DMS53 (cell line): ENCODE data around the gene ECT2L.

Experiments
- DNase-seq: peaks from one replicate; lab custom pipeline; 2025; lab: John Stamatoyannopoulos, UW

The ECT2L gene

GRCh38 chr6:138862456-138862855, 66.6 kb downstream of the ECT2L start:
- no peak for DNase-seq

DNA sequence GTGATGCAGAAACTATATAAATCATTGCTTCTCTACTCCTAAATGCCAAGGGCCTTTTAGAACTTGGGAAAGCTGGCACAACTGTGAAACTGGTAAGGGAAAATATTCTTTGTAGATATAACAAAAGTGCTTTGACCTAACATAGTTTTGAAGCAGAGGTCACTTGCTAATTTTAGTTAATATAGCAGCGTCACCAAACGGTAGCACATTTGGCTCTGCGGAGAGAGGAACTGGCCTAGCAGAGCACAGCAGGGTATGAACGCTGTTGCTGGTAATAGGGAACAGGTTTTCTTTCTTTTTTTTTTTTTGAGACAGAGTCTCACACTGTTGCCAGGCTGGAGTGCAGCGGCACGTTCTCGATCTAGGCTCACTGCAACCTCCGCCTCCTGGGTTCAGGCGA, 67.4 kb downstream of the ECT2L start:
- no peak for DNase-seq

DNA sequence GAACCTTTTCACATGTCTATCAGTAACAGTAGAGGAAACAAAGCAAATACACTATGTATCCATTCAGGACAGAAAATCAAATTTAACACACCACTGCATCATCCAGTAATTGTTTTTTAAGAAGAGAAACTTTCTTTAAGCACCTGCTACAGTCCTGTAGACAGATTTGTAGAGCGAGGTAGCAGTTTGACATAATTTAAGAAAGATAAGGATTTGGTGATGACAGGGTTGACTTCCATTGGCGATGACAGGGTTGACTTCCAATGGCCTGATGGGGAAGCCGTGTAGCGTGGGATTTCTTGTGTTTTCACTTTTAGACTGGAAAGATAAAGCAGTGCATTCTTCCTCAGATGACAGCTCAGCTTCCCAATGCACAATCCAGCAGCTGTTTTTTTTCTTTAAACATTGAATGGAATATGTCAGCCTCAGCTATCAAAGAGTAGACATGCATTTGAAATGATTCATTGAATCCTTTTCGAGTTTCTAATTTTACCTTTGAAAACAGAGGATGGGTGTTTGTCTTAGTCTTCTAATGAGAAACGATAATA, 68.5 kb downstream of the ECT2L start:
- DNase-seq: no peak

GRCh38 chr6:138865480-138866109, 69.7 kb downstream of the ECT2L start:
- no peak for DNase-seq

DNA sequence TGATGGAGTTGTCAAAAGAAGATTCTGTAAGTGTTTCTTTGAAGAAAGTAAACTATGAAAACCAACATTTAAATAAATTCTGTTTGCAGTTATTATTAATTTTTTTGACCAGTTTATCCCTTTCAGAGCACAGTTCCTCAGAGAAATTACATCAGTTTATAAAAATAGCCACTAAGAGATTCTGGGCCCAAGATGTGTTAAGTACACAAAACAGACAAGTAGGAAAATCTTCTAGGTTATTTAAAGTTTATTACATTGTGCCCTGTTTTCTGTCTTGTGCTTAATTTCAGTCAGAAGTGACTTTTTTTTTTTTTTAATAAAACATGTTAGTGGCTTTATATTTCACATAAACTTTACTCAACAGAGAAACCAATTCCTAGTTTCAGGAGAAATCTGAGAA, 72.3 kb downstream of the ECT2L start:
- no peak for DNase-seq

- no peak for DNase-seq
Measured at GRCh38 chr6:138869398-138869797, 73.5 kb downstream of the ECT2L start.

DNA sequence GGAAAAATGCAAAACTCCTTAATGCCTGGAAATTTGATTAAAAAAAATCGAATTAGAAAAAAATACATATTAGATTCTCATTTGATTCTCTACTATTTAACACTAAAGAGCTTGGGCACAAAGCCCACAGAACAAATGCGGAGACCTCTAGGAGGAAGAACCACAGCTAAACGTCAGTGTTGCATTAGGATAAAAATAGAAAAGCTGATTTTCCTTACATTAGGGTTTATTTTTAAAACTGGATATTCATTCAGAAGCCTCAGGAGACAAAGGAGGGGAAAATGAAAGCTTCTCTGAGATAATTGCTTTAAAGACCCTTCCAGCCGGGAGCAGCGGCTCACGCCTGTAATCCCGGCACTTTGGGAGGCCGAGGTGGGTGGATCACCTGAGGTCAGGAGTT, 77.3 kb downstream of the ECT2L start:
- DNase-seq: no peak

DNA sequence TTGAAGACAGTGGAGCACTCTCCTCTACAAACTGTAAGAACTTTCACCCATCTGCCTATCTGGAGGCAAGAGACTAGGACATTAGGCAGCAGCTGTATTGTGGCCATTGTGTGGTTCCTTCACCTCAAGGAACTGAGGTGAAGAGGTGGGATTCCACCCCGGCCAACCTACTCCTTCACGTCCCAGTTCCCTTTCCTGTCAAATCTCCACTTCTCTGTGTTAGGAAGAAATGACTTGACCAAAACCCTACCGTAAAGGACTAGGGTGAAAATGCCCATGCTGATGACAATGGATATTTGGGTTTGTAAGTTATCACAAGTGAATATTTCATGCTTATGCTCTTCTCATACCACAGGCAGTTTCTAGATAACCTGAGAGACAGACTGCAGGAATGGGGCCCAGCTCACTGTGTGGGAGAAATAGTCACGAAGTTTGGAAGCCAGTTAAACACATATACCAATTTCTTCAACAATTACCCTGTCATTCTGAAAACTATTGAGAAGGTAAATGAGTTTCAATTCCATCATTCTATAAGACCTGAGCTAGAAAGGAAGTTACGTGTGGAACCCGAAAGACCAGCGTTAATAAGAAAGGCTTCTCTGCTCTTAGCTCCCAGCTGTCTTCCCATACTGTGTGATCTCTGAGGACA, 86.6 kb downstream of the ECT2L start:
- no peak for DNase-seq

DNA sequence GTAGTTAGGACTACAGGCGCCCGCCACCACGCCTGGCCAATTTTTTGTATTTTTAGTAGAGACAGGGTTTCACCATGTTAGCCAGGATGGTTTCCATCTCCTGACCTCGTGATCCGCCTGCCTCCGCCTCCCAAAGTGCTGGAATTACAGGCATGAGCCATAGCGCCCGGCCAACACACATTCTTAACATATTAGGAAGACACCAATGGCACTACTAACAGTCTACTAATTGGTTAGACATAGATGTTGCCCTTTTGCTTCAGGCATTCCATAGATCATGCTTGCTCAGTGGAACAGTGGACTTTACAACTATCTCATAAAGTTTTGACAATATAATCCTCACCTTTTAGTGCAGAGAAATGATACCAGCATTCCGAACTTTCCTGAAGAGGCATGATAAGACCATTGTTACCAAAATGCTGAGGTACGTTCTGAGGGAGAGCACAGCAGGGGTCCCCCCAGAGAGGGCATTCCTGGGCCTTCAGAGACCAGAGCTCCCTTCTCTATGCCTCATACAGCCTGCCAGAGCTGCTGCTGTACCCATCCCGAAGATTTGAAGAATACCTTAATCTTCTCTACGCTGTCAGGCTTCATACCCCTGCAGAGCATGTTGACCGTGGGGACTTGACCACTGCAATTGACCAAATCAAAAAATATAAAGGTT, 89.4 kb downstream of the ECT2L start:
- no peak for DNase-seq

- DNase-seq: no peak
Measured at GRCh38 chr6:138891255-138891986, 95.5 kb downstream of the ECT2L start.

GRCh38 chr6:138896104-138896756, 100.3 kb downstream of the ECT2L start:
- no peak for DNase-seq

- DNase-seq: no peak
Measured at GRCh38 chr6:138897031-138897430, 101.1 kb downstream of the ECT2L start.

- no peak for DNase-seq
Measured at GRCh38 chr6:138907167-138907566, 111.3 kb downstream of the ECT2L start.

GRCh38 chr6:138909511-138909910, 113.6 kb downstream of the ECT2L start:
- no peak for DNase-seq

- no peak for DNase-seq
Measured at GRCh38 chr6:138909975-138910374, 114.1 kb downstream of the ECT2L start.

DNA sequence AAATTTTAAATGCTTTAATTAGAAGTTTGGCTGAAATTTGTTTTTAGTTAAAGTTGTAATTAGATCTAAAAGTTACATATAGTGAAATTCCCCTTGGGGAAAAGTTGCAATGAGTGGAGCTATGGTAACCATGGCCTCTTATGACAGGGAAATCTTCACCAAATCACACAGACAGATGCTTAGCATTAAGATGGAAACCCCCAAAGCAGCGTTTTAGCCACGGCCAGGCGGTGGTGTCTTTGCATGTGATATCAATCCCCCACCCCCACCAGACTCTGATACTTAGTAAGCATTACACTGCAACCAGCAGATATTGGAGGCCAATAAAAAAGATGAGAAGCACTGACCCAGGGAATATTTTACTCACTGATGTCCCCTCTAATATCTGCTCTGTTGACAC, 116.4 kb downstream of the ECT2L start:
- no peak for DNase-seq

- no peak for DNase-seq
Measured at GRCh38 chr6:138914701-138915100, 118.8 kb downstream of the ECT2L start.

GRCh38 chr6:138920906-138921305, 125.0 kb downstream of the ECT2L start:
- DNase-seq: no peak

DNA sequence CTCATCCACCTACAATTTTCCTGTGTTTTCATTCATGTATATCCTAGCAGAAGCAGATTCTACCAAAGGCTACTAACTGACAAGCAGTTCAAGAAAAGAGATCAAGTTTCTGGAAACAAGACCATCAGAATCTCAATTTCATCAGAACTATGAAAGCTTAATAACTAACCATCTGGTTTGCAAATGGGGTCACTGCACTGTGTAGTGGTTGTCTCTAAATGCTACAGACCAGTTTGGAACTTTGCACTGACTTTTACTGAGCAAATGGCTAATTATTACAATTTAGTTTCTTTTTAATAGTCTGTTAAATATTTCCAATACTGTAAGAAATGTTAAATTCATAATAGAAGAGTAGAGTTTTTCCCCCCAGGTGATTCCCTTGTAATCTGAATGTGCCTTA, 127.7 kb downstream of the ECT2L start:
- no peak for DNase-seq

GRCh38 chr6:138925806-138926205, 129.9 kb downstream of the ECT2L start:
- DNase-seq: no peak

DNA sequence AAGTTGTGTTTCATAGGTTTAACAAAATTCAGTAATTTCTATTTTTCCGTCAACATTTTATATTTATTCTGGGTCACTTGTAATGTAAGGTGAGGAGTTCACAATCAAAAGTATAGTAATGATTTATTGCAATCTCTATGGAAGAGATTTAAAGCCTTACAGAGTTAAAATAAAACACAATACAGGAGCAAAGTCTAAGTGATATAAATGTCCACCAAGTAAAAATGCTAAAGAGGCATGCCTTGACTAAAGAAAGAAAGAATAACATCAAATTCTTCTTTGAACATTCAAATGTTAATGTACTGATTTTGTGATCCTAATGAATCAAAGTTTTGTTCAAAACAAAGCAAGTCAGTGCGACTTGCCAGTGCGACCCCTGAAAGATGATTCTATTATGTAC, 130.7 kb downstream of the ECT2L start:
- DNase-seq: no peak

GRCh38 chr6:138931660-138932059, 135.8 kb downstream of the ECT2L start:
- no peak for DNase-seq
